DND-41 (cell line): ENCODE measurements around the gene MEAF6.
A peak's percentile ranks its signal among the peaks of the same experiment; 100 is the strongest.

Experiments used
- ATAC-seq: fragments of 200-7000 bp; cut with Tn5 transposase; 3 replicates; pipeline ENCODE4 v1.9.1; 2021; ENCODE audit warnings: low read depth; ENCODE audit not compliant: insufficient read depth
- DNase-seq: peaks from one replicate; pipeline ENCODE4 v3.0.0-alpha.2; 2020
- H2AFZ ChIP-seq: 2 replicates; pipeline ENCODE4 v1.6.0; 2012; ENCODE audit warnings: low read depth, low read length
- H3K27ac ChIP-seq: 2 replicates; pipeline ENCODE4 v1.5.1; 2012; ENCODE audit warnings: low read length, inconsistent platforms
- H3K27me3 ChIP-seq: fragments of 200-600 bp; sonication (generic); 2 replicates; pipeline ENCODE4 v1.6.0; 2012; ENCODE audit warnings: low read length, mild to moderate bottlenecking, inconsistent platforms; ENCODE audit not compliant: insufficient read depth, poor library complexity
- H3K36me3 ChIP-seq: 2 replicates; pipeline ENCODE4 v1.5.1; 2012; ENCODE audit warnings: low read length, inconsistent platforms; ENCODE audit not compliant: insufficient read depth
- H3K4me1 ChIP-seq: 2 replicates; pipeline ENCODE4 v1.5.1; 2012; ENCODE audit warnings: mild to moderate bottlenecking, low read length; ENCODE audit not compliant: insufficient read depth
- H3K4me2 ChIP-seq: 2 replicates; pipeline ENCODE4 v1.6.0; 2012; ENCODE audit warnings: mild to moderate bottlenecking, moderate library complexity, low read length, inconsistent platforms; ENCODE audit not compliant: insufficient read depth
- H3K4me3 ChIP-seq, 2 experiments: fragments of 200-600 bp in 1 of 2; shearing (Covaris generic) in 1 of 2; 2 replicates each; pipeline ENCODE4 v1.5.1; 2012 to 2016; ENCODE audit warnings: inconsistent platforms in 2 of 2, low read length in 2 of 2, mild to moderate bottlenecking in 2 of 2, low read depth in 1 of 2, moderate library complexity in 1 of 2
- H3K79me2 ChIP-seq: 2 replicates; pipeline ENCODE4 v1.6.0; 2012; ENCODE audit warnings: low read length, inconsistent platforms; ENCODE audit not compliant: insufficient read depth
- H3K9ac ChIP-seq: 2 replicates; pipeline ENCODE4 v1.6.0; 2012; ENCODE audit warnings: low read depth, mild to moderate bottlenecking, inconsistent platforms, low read length, moderate library complexity
- H3K9me3 ChIP-seq: 2 replicates; pipeline ENCODE4 v1.5.1; 2012; ENCODE audit warnings: low read length, moderate library complexity, mild to moderate bottlenecking, inconsistent platforms; ENCODE audit not compliant: insufficient read depth, severe bottlenecking
- H4K20me1 ChIP-seq: 2 replicates; pipeline ENCODE4 v1.6.0; 2012; ENCODE audit warnings: low read length; ENCODE audit not compliant: insufficient read depth
- EZH2 ChIP-seq: IDR thresholded peaks from 3 replicates; pipeline ENCODE4 v1.6.1; 2012; ENCODE audit warnings: borderline replicate concordance, low read depth, mild to moderate bottlenecking, moderate library complexity, low read length, inconsistent platforms; ENCODE audit not compliant: severe bottlenecking
- TF ChIP-seq, protein P1 (sequence below): IDR thresholded peaks from 2 replicates; pipeline ENCODE4 v1.5.1; 2012; ENCODE audit warnings: borderline replicate concordance, low read length, moderate library complexity, mild to moderate bottlenecking; ENCODE audit not compliant: poor library complexity, severe bottlenecking; ENCODE audit errors: extremely low read depth

The MEAF6 gene

DNA sequence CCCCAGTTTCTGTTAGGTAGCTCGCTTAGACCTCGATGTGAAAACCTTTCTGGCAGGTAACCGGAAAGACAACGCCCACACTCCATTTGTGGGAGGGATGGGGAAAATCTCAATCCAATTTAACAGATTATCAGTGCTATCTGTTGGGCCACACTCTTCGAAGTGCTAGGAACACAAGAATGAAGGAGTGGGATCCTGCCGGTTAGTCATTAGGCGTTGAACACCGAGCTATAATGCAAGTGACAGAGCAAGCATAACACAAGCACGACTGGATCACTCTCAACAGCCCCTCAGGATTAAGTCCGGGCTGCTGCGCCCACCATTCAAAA, 39.0 kb upstream of the MEAF6 start:
- Histone ChIP-seq H3K79me2 (peaks cover 47% of the 10 kb centered on the region), H3K9me3 (peaks cover 4% of the 10 kb centered on the region), H3K27ac (peak overlapping the region; percentile 80), H4K20me1 (peaks cover 17% of the 10 kb centered on the region), H3K36me3 (peaks cover 35% of the 10 kb centered on the region), H3K4me1 (peaks cover 32% of the 10 kb centered on the region), H3K4me2 (peak overlapping the region; percentile 83), H3K9ac (peak overlapping the region; percentile 83), H2AFZ (peak overlapping the region; percentile 84), H3K4me3 (peak overlapping the region; percentile 77 to 83), H3K27me3 (no peaks in the 10 kb centered on the region)
- DNase-seq: no peak
- TF ChIP-seq, protein P1, sequence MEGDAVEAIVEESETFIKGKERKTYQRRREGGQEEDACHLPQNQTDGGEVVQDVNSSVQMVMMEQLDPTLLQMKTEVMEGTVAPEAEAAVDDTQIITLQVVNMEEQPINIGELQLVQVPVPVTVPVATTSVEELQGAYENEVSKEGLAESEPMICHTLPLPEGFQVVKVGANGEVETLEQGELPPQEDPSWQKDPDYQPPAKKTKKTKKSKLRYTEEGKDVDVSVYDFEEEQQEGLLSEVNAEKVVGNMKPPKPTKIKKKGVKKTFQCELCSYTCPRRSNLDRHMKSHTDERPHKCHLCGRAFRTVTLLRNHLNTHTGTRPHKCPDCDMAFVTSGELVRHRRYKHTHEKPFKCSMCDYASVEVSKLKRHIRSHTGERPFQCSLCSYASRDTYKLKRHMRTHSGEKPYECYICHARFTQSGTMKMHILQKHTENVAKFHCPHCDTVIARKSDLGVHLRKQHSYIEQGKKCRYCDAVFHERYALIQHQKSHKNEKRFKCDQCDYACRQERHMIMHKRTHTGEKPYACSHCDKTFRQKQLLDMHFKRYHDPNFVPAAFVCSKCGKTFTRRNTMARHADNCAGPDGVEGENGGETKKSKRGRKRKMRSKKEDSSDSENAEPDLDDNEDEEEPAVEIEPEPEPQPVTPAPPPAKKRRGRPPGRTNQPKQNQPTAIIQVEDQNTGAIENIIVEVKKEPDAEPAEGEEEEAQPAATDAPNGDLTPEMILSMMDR: no peak
- no peak for TF ChIP-seq EZH2
- peak; percentile 8; the same call in 1 of the 3 replicates for ATAC-seq

DNA sequence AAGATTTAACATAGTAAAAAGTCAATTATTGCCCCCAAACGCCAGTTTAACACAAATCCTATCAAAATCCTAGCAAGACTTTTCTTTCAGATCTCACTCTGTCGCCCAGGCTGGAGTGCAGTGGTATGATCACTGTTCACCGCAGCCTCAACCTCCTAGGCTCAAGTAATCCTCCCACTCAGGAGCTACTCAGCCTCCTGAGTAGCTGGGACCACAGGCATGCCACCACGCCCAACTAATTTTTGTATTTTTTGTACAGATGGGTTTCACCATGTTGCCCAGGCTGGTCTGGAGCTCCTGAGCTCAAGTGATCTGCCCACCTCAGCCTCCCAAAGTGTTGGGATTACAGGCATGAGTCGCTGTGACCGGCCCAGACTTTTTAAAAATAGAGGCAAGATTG, 34.8 kb upstream of the MEAF6 start:
- ATAC-seq (no peak), DNase-seq (no peak)
- Histone ChIP-seq H3K79me2 (peaks cover 47% of the 10 kb centered on the region), H2AFZ (no peak overlapping the region), H3K4me1 (peaks cover 29% of the 10 kb centered on the region), H3K4me3 (no peak overlapping the region), H3K9me3 (peaks cover under 1% of the 10 kb centered on the region), H3K27me3 (no peaks in the 10 kb centered on the region), H3K27ac (no peak overlapping the region), H4K20me1 (peaks cover 20% of the 10 kb centered on the region), H3K9ac (no peak overlapping the region), H3K36me3 (peaks cover 68% of the 10 kb centered on the region), H3K4me2 (no peak overlapping the region)
- TF ChIP-seq, protein P1: no peak
- TF ChIP-seq EZH2: no peak

DNA sequence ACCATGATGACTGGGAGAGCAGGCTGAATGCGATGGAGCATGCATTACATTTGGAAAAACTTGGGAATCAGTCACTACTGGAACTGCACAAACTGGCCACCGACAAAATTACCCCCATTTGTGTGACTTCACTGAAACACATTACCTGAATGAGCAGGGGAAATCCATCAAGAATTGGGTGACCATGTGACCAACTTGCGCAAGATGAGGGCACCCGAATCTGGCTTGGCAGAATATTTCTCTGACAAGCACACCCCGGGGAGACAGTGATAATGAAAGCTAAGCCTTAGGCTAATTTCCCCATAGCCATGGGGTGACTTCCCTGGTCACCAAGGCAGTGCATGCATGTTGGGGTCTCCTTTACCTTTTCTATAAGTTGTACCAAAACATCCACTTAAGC, 30.5 kb upstream of the MEAF6 start:
- H3K4me2 ChIP-seq: no peak overlapping the region
- H3K4me3 ChIP-seq: no peak overlapping the region
- peaks cover 3% of the 10 kb centered on the region; the same call in 1 of the 2 replicates for H4K20me1 ChIP-seq
- H3K79me2 ChIP-seq: peaks cover 10% of the 10 kb centered on the region
- H3K9ac ChIP-seq: no peak overlapping the region
- no peak overlapping the region for H2AFZ ChIP-seq
- H3K4me1 ChIP-seq: no peaks in the 10 kb centered on the region
- no peaks in the 10 kb centered on the region for H3K9me3 ChIP-seq
- no peak for TF ChIP-seq EZH2
- TF ChIP-seq, protein P1: no peak
- no peak for DNase-seq
- no peak overlapping the region for H3K27ac ChIP-seq
- no peak for ATAC-seq
- peaks cover 69% of the 10 kb centered on the region for H3K36me3 ChIP-seq
- no peaks in the 10 kb centered on the region for H3K27me3 ChIP-seq

DNA sequence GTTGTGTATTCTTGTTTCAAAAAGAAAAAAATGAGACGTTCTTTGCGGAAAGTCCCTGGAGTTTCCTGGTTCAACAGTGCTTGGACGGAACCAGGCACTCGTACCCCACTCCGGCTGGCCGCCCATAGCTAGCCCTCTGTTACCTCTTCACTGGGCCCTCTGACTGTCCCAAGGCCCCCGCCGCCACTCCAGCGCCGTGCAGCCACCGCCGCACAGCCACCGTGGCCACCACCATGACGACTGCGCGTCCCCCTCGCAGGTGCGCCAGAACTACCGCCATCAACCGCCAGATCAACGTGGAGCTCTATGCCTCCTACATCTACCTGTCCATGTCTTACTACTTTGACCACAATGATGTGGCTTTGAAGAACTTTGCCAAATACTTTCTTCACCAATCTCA, 30.0 kb upstream of the MEAF6 start:
- Histone ChIP-seq H3K4me2 (no peak overlapping the region), H3K4me1 (no peaks in the 10 kb centered on the region), H3K9ac (no peak overlapping the region), H3K27me3 (no peaks in the 10 kb centered on the region), H3K36me3 (peaks cover 70% of the 10 kb centered on the region), H2AFZ (no peak overlapping the region), H3K9me3 (no peaks in the 10 kb centered on the region), H4K20me1 (peaks cover 3% of the 10 kb centered on the region; the same call in 1 of the 2 replicates), H3K4me3 (no peak overlapping the region), H3K27ac (no peak overlapping the region), H3K79me2 (peaks cover 8% of the 10 kb centered on the region)
- DNase-seq (no peak), ATAC-seq (no peak)
- TF ChIP-seq, protein P1: no peak
- no peak for TF ChIP-seq EZH2
